ENCODE results near the gene LECT2.
A peak's percentile ranks its signal among the peaks of the same experiment; 100 is the strongest.

LECT2 gene

DNA sequence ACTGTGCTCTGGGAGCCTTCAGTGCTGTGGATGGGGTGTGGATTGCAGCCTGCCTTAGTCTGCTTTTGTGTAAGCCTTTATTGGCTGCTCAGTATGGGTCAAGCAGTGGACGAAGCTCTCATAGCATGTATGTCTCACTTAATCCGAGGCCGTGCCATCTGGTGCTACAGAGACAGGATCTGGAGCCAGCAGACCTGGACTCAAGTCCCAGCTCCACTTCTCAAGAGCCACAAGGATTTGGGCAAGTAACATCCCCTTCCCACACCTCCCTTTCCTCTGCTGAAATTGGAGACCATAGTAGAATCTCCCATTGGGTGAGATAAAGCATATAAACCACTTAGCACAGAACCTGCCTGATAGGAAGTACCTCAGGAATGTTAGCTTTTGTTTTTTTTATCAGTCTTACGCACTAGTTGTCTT is 23.4 kb upstream of the LECT2 start:
- DNase-seq (ENCODE audit: low spot score), result no peak

- DNase-seq (ENCODE audit: low spot score), result no peak
Measured at GRCh38 chr5:135977375-135977928, 22.7 kb upstream of the LECT2 start.

- DNase-seq (ENCODE audit: low spot score), result no peak
Measured at GRCh38 chr5:135976216-135976615, 21.4 kb upstream of the LECT2 start.

- DNase-seq (ENCODE audit: low spot score), result no peak
Measured at GRCh38 chr5:135975122-135975521, 20.3 kb upstream of the LECT2 start.

- DNase-seq (ENCODE audit: low spot score), result no peak
Measured at GRCh38 chr5:135974021-135974600, 19.3 kb upstream of the LECT2 start.

DNA sequence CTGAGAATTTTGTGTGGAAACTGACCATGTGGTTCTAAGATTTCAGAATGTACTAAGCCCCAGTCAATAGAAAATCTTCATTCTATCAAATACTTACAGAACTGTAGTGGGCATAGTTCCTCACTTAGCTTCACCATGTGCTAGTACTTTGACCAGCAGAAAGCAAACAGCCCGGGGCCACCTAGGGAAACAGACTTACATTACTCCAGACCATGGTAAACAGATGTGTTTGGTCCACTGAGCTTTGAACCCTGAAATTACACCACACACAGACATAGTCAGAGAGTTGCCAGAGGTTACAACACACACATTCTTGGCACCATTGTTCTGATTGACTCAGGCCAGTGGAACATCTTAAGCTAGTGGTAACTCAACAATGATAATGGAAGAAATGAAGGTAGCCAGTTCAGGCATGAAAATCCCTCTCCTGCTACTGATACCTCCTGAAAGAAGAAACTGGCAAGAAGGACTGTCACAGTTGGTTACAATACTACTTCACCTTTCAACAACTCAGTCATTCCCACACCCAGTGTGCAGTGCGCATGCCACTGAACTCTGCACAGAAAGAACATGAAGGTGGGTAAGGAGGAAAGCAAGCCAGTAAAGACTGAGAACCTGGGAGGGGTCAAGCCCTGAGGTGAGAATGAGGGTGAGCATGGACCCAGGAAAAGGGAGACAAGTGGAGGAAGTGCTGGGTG is 18.7 kb upstream of the LECT2 start:
- DNase-seq (ENCODE audit: low spot score), result peak; percentile 73

DNA sequence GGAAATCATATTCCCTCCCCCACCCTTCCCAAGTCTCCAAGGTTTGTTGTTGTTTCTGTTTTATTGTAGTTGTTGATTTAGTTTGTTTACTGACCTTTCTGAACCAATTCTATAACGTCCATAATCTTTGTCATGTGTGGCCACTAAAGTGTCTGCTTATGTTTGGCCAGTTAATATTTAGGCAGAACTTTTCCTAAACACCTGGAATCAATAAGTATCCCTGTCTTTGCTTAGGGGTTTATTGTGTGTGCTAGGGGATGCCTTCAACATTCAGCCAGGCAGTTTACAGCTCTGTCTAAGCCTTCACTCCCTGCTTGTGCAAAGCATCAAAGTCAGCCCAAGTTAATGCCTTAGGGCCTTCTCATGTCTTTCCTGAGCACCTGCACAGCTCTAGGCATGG is 16.9 kb upstream of the LECT2 start:
- DNase-seq (ENCODE audit: low spot score), result no peak

GRCh38 chr5:135966790-135967189 is 12.0 kb upstream of the LECT2 start:
- DNase-seq (ENCODE audit: low spot score), result no peak

- no peak for DNase-seq (ENCODE audit: low spot score)
Measured at GRCh38 chr5:135966165-135966564, 11.4 kb upstream of the LECT2 start.

DNA sequence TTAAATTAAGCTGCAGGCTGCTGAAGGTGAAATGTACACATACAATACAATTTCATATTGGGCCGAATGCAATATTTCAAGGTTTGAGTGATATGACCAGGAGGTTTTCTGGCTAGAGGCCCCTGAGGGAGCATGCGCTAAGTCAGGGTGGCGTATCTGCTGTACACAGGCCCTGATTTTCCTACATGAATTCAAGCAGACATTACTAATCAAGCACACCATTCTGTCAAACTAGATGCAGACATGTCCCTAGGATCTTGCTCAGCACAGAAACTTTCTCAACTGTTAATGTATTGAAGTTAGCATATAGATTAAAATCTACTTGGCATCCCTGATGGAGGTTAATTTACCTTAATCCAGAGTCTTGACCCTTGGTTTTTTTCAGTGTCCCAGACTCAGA is 10.7 kb upstream of the LECT2 start:
- DNase-seq (ENCODE audit: low spot score), result no peak

DNA sequence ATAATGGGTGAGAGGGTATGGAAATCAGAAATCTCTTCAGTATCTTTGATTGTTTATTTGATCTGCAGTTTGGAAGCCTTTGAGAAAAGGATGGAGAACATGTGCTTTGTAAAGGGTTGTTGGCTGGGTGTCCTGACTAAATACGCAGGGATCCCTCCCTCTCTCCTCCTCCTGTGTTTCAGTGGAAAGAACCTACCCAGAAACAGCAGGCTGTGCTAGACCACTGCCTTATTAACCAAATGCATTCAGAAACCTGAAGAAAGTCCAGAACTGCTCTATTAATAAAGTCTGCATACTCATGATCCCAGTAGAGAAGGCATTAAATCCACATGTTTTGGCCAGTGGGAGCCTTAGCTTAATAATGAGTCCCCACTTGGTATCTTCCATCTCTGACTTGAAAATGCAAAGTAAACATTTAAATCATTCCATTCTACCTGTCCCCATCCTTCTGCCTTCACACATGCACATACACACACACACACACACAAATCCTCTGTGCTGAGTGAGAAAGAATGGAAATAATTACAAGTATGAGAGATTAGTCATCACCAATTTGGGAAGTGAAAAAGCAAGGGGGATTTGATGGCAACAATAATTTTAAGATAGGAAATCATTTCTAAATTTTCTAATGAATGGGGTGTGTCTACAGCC is 10.0 kb upstream of the LECT2 start:
- DNase-seq (ENCODE audit: low spot score), result peak; percentile 14

- DNase-seq (ENCODE audit: low spot score), result no peak
Measured at GRCh38 chr5:135955525-135955924, 742 bp upstream of the LECT2 start.

DNA sequence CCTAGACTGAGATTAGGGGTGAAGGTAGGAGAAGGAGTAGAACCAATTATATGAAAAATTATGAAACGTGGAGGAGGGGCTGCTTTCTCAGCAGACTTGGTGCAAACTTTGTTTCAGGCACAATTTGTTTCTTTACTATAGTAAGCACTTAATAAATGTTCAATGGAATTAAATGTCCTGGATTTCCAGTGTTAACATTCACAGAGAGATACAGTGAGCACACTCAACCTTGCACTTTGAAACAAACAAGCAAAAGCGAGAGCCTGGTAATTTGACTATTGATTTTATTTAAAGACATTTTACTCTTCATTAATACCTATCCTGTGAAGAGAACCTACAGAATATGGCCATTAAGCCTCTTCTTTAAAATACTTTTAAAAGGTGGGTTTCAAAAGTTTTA is 933 bp downstream of the LECT2 start:
- no peak for DNase-seq (ENCODE audit: low spot score)

DNA sequence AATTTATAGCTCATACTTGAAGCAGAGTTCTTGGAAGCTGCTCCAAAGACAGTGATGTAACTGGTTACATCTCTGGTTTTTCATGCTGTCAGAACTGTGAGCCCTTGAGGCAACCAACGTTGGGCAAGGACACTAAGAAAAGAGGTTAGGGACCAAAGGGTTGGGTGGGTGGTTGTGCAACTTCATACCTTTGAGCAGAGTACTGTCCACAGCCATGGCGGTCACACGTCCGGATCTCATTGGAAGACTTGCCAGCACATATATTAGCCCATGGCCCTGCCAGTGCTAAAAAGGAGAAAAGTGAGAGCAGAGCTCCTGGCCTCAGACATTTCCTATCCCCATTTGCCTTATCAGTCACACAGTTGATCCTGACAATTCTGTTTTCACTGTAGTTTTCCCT is 2.1 kb downstream of the LECT2 start:
- no peak for DNase-seq (ENCODE audit: low spot score)

- no peak for DNase-seq (ENCODE audit: low spot score)
Measured at GRCh38 chr5:135951807-135952206, 3.0 kb downstream of the LECT2 start.

DNA sequence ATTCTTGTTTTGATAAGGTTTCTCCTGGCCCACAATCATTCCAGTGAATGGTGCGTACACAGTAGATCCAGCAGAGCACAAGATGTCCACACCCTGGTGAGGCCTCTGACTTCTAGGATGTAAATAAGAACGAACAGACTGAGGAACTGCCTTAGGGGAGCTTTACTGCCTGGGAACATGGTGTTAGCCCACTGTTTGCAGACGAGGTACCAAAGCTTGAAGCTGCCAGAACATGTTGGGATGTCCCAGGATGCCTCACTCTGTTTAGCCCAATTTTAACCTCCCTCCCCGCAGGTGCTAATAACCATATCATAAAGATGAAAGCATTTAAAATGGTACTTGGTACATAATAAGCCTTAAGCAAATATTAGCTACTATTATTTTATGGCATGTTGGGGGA is 3.5 kb downstream of the LECT2 start:
- DNase-seq (ENCODE audit: low spot score), result no peak

- DNase-seq (ENCODE audit: low spot score), result peak; percentile 44
Measured at GRCh38 chr5:135950611-135951010, 4.2 kb downstream of the LECT2 start.

DNA sequence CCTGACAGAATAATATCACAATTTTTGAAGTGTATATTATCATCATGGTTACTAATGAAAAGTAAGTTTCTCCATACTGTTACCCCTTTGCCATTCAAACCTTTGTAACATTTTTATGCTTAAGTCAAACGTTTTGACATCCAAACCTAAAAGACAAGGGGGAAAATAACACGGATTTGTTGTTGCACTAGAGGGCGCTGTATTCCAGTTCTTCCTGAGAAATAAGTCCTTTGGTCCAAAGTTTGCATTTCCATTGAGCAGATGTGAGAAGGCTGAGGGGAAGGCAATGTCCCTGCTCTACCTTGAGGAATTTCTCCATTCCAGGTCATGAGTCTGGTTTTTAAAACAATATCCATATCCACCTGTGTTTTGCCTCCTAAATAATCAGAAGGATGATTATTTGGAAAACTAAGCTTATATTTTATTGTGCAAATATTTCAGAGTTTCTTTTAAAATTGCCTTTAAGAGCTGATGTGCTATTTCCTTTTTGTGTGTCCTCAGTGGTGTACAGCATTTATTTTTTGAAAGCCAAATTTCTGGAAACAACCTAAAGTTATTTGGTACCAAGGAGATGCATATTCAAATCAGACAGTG is 9.7 kb downstream of the LECT2 start:
- DNase-seq (ENCODE audit: low spot score), result peak; percentile 68

- no peak for DNase-seq (ENCODE audit: low spot score)
Measured at GRCh38 chr5:135944564-135944963, 10.2 kb downstream of the LECT2 start.

- DNase-seq (ENCODE audit: low spot score), result no peak
Measured at GRCh38 chr5:135942202-135942771, 12.5 kb downstream of the LECT2 start.

DNA sequence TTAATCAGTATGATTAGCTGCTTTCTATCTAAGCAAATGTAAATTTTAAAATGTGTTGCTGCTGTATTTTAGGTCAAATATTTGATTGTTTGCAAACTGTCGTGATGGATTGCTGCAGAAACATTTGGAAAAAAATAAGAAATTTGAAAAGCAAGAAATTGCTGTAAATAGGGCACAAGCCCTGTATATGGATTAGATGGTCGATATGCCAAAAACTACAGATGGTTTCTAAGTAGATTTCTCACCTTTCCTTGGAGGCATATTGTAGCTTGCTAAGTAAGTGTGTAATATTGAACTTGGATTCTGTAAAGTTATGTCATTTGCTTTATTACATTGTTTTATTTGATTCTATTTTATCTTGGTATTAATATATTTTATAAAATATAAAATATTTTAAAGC is 13.1 kb downstream of the LECT2 start:
- no peak for DNase-seq (ENCODE audit: low spot score)

- DNase-seq (ENCODE audit: low spot score), result no peak
Measured at GRCh38 chr5:135937245-135937911, 17.4 kb downstream of the LECT2 start.

All from AG08395 (cell line).